Hepatocyte (in vitro differentiated cells): Measurements from ENCODE around the gene ARHGEF25. TPM values are rescaled to one million over a fixed set of nuclear protein-coding genes. Genes with fewer than 3 reads are reported as not detected.

Source experiments
- DNase-seq: peaks from one replicate; pipeline ENCODE4 v3.0.0-alpha.2; 2016; ENCODE audit warnings: low spot score
- H2AFZ ChIP-seq: fragments of 200-600 bp; sonication (generic); 2 replicates; pipeline ENCODE4 v1.6.0; 2016; ENCODE audit warnings: antibody characterized with exemption, mild to moderate bottlenecking
- H3K27ac ChIP-seq: fragments of 200-600 bp; sonication (generic); 2 replicates; pipeline ENCODE4 v1.5.1; 2016; ENCODE audit warnings: mild to moderate bottlenecking
- H3K27me3 ChIP-seq: fragments of 200-600 bp; sonication (generic); 2 replicates; pipeline ENCODE4 v1.6.1; 2016
- H3K36me3 ChIP-seq: fragments of 200-600 bp; sonication (generic); replicated peaks from 2 replicates; pipeline ENCODE4 v1.5.1; 2016; ENCODE audit warnings: low read depth; ENCODE audit not compliant: insufficient read depth
- H3K4me1 ChIP-seq: fragments of 200-600 bp; sonication (generic); 2 replicates; pipeline ENCODE4 v1.5.1; 2016; ENCODE audit warnings: mild to moderate bottlenecking, moderate library complexity; ENCODE audit not compliant: insufficient read depth
- H3K4me2 ChIP-seq: fragments of 200-600 bp; sonication (generic); 2 replicates; pipeline ENCODE4 v1.6.0; 2016
- H3K4me3 ChIP-seq: fragments of 200-600 bp; sonication (generic); 2 replicates; pipeline ENCODE4 v1.5.1; 2016; ENCODE audit warnings: mild to moderate bottlenecking
- H3K79me2 ChIP-seq: fragments of 200-600 bp; sonication (generic); 2 replicates; pipeline ENCODE4 v1.6.0; 2017; ENCODE audit warnings: mild to moderate bottlenecking
- H3K9me2 ChIP-seq: fragments of 200-600 bp; sonication (generic); replicated peaks from 2 replicates; pipeline ENCODE4 v1.6.0; 2017; ENCODE audit warnings: mild to moderate bottlenecking; ENCODE audit not compliant: insufficient read depth
- H3K9me3 ChIP-seq: fragments of 200-600 bp; sonication (generic); 2 replicates; pipeline ENCODE4 v1.5.1; 2016; ENCODE audit warnings: low read depth, mild to moderate bottlenecking
- H4K20me1 ChIP-seq: fragments of 200-600 bp; sonication (generic); 2 replicates; pipeline ENCODE4 v1.6.0; 2016; ENCODE audit warnings: mild to moderate bottlenecking; ENCODE audit not compliant: insufficient read depth, poor library complexity, severe bottlenecking
- CTCF ChIP-seq: fragments of 200-600 bp; sonication (generic); IDR thresholded peaks from 2 replicates; pipeline ENCODE4 v1.5.1; 2016; ENCODE audit warnings: antibody characterized with exemption, mild to moderate bottlenecking; ENCODE audit not compliant: poor library complexity
- EZH2 ChIP-seq: fragments of 200-600 bp; sonication (generic); IDR thresholded peaks from 2 replicates; pipeline ENCODE4 v1.6.1; 2016; ENCODE audit warnings: antibody characterized with exemption, mild to moderate bottlenecking, borderline replicate concordance
- EZH2phosphoT487 ChIP-seq: fragments of 200-600 bp; sonication (generic); IDR thresholded peaks from one replicate; pipeline ENCODE4 v1.6.1; 2018; ENCODE audit warnings: antibody characterized with exemption, mild to moderate bottlenecking, low read depth, moderate library complexity; ENCODE audit not compliant: unreplicated experiment, severe bottlenecking
- WGBS: methylation state at CpG from one replicate; pipeline ENCODE4 v1.1.6; 2016; ENCODE audit warnings: low lambda C conversion rate; ENCODE audit errors: missing lambda C conversion rate; 5-methylcytosine and 5-hydroxymethylcytosine counted together
- polyA plus RNA-seq: library from polyadenylated mRNA; unstranded; fragments of >200 nt; fragmentation: Nextera tagmentation; extraction: Ambion mirVana; gene quantifications from 2 replicates; pipeline ENCODE4 v1.2.1, GENCODE V29; 2016
- total RNA-seq: library from RNA; depleted of rRNA; stranded (reverse); fragments of >200 nt; gene quantifications from 2 replicates; pipeline ENCODE4 v1.2.3, GENCODE V29; 2014

Gene ARHGEF25
- total and polyA plus RNA-seq, 2 experiments from 2014 or later = 0.29 to 12.6 TPM

- TF ChIP-seq CTCF (no peak), EZH2 (no peak), EZH2phosphoT487 (no peak)
- WGBS = 69% methylated on average over 9 of the region's 9 CpGs
- Histone ChIP-seq H3K27me3 (peaks cover 100% of the 10 kb centered on the region), H3K27ac (no peak overlapping the region), H3K79me2 (no peaks in the 10 kb centered on the region), H2AFZ (no peak overlapping the region), H3K36me3 (no peaks in the 10 kb centered on the region), H4K20me1 (no peaks in the 10 kb centered on the region), H3K4me2 (no peak overlapping the region), H3K4me3 (no peak overlapping the region), H3K9me3 (no peaks in the 10 kb centered on the region), H3K9me2 (no peaks in the 10 kb centered on the region), H3K4me1 (peaks cover 13% of the 10 kb centered on the region)
- no peak for DNase-seq
These were observed 11.3 kb downstream of the ARHGEF25 start for GRCh38 chr12:57622293-57623245.

GRCh38 chr12:57623385-57623784, 12.2 kb downstream of the ARHGEF25 start:
- DNase-seq = no peak
- no peak overlapping the region for H3K4me2 ChIP-seq
- no peaks in the 10 kb centered on the region for H4K20me1 ChIP-seq
- peaks cover 13% of the 10 kb centered on the region for H3K4me1 ChIP-seq
- WGBS = 85% methylated on average over 2 of the region's 2 CpGs
- H3K79me2 ChIP-seq = no peaks in the 10 kb centered on the region
- no peak overlapping the region for H2AFZ ChIP-seq
- no peak overlapping the region for H3K4me3 ChIP-seq
- H3K36me3 ChIP-seq = no peaks in the 10 kb centered on the region
- H3K27ac ChIP-seq = no peak overlapping the region
- no peaks in the 10 kb centered on the region for H3K9me2 ChIP-seq
- no peaks in the 10 kb centered on the region for H3K9me3 ChIP-seq
- no peak for TF ChIP-seq CTCF
- no peak for TF ChIP-seq EZH2phosphoT487
- TF ChIP-seq EZH2 = no peak
- H3K27me3 ChIP-seq = peaks cover 100% of the 10 kb centered on the region

- WGBS = 85% methylated on average over 5 of the region's 5 CpGs
- Histone ChIP-seq H3K9me2 (no peaks in the 10 kb centered on the region), H3K4me2 (no peak overlapping the region), H3K4me1 (peaks cover 13% of the 10 kb centered on the region), H2AFZ (no peak overlapping the region), H3K27ac (no peak overlapping the region), H4K20me1 (no peaks in the 10 kb centered on the region), H3K36me3 (no peaks in the 10 kb centered on the region), H3K79me2 (no peaks in the 10 kb centered on the region), H3K9me3 (no peaks in the 10 kb centered on the region), H3K4me3 (no peak overlapping the region), H3K27me3 (peaks cover 100% of the 10 kb centered on the region)
- TF ChIP-seq EZH2phosphoT487 = no peak
- no peak for DNase-seq
These were observed 12.7 kb downstream of the ARHGEF25 start for GRCh38 chr12:57623811-57624390.
